GM12891 (cell line): Measurements from ENCODE around the gene MAN1A2.

ENCODE experiments used
- PAX5 ChIP-seq: IDR thresholded peaks from 2 replicates; pipeline ENCODE4 v1.6.1; 2011; ENCODE audit warnings: low read length, moderate library complexity, mild to moderate bottlenecking; ENCODE audit not compliant: insufficient read depth, severe bottlenecking
- POLR2A ChIP-seq: IDR thresholded peaks from 2 replicates; pipeline ENCODE4 v1.6.1; 2011; ENCODE audit warnings: low read depth, low read length, control low read depth
- POLR2AphosphoS5 ChIP-seq: IDR thresholded peaks from 2 replicates; pipeline ENCODE4 v1.6.1; 2011; ENCODE audit warnings: low read depth, low read length, control low read depth
- POU2F2 ChIP-seq: IDR thresholded peaks from 2 replicates; pipeline ENCODE4 v1.6.1; 2011; ENCODE audit warnings: low read depth, mild to moderate bottlenecking, control low read depth, low read length, moderate library complexity
- SPI1 ChIP-seq: IDR thresholded peaks from 2 replicates; pipeline ENCODE4 v1.6.1; 2011; ENCODE audit warnings: low read depth, low read length, control low read depth
- TAF1 ChIP-seq: IDR thresholded peaks from 2 replicates; pipeline ENCODE4 v1.6.1; 2011; ENCODE audit warnings: low read depth, low read length, control low read depth

DNA sequence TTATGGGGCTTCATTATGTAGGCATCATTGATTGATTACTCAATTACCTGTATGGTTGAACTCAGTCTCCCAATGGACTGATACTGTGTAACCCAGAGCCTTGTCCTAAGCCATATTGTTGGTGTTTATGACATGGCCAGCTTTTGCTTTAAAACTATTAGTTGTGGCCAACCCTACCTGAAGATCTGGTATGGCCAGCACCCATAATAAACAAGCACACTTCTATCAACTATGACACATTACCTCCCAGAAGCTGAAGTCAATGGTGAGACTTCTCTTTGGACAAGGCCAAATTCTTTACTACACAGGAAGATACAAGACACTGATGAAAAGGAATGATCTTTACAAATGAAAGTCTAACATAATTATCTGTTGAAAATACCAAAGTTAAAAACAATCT is 28.8 kb downstream of the MAN1A2 start:
- no peak for TF ChIP-seq POLR2A
- TF ChIP-seq POLR2AphosphoS5 = no peak
- no peak for TF ChIP-seq POU2F2
- no peak for TF ChIP-seq TAF1
- no peak for TF ChIP-seq SPI1
- no peak for TF ChIP-seq PAX5
